ENCODE results near the gene LRRC71. TPM values are rescaled to one million over a fixed set of nuclear protein-coding genes. Genes with fewer than 3 reads are reported as not detected.

Gene LRRC71
- total and polyA plus RNA-seq, 2 of the 4 experiments (the other 2 are of a cell fraction) = 0.50 TPM; not detected in 1

DNA sequence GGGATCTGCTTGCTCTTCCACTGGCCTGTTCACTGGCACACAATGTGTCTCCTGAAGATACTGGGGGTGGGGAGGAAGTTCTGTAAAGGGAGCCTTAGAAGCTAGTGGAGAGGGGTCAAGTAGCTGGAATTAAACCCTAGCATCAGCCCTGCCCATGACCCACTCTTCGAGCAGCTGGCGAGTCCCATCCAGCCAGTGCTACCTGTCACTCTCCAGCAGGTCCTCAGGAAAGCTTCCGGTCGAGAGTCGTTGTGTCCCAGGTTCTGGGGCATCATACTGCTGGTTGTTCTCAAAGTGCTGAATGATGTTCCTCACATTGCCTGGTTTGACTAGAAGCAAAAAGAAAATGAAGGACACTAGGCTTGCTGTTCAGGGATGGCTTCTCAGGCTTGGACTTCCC, 30.9 kb downstream of the LRRC71 start:
- intact Hi-C loops (cut with micrococcal nuclease) (no loop called here), dilution Hi-C loops (cut with HindIII; ENCODE audit: low sequenced_read_pairs, unreplicated experiment) (no loop called here), in situ Hi-C loops (cut with MboI; ENCODE audit: low sequenced_read_pairs) (no loop called here)
- TF ChIP-seq CTCF (conservative IDR thresholded peaks at IDR 0.05; ENCODE audit: low read depth, low read length) (no peak), POLR2A (IDR thresholded peaks at IDR 0.05; ENCODE audit: low read depth, low read length) (no peak), MXI1 (IDR thresholded peaks at IDR 0.05; ENCODE audit: borderline replicate concordance, low read depth, low read length) (no peak), BHLHE40 (IDR thresholded peaks at IDR 0.05; ENCODE audit: low read depth, low read length) (no peak), RAD21 (IDR thresholded peaks at IDR 0.05; ENCODE audit: low read length) (no peak), USF2 (IDR thresholded peaks at IDR 0.05; ENCODE audit: low read depth, low read length) (no peak), NFE2L2 (IDR thresholded peaks at IDR 0.05; ENCODE audit: low read depth, low read length) (no peak), RFX5 (IDR thresholded peaks at IDR 0.05; ENCODE audit: low read depth, low read length) (no peak), FOS (IDR thresholded peaks at IDR 0.05; ENCODE audit: low read depth, low read length) (no peak), MAFK (IDR thresholded peaks at IDR 0.05; ENCODE audit: low read depth, low read length) (no peak)
- TF ChIP-seq, protein P1, sequence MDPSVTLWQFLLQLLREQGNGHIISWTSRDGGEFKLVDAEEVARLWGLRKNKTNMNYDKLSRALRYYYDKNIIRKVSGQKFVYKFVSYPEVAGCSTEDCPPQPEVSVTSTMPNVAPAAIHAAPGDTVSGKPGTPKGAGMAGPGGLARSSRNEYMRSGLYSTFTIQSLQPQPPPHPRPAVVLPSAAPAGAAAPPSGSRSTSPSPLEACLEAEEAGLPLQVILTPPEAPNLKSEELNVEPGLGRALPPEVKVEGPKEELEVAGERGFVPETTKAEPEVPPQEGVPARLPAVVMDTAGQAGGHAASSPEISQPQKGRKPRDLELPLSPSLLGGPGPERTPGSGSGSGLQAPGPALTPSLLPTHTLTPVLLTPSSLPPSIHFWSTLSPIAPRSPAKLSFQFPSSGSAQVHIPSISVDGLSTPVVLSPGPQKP (IDR thresholded peaks at IDR 0.05; ENCODE audit: borderline replicate concordance, low read depth, low read length) = no peak
- H3K4ac ChIP-seq (ENCODE audit: low read depth, low read length) = no peak overlapping the region
- ATAC-seq (ENCODE audit: low read depth) (no peak), DNase-seq (no peak)
- no peaks in the 10 kb centered on the region for H3K9me3 ChIP-seq (ENCODE audit: control insufficient read depth, insufficient read depth, low read length)
- no peak overlapping the region for H3K27ac ChIP-seq (ENCODE audit: insufficient read depth, low read length)
- H3K18ac ChIP-seq (ENCODE audit: low read depth, low read length) = no peak overlapping the region
- H3K27me3 ChIP-seq (ENCODE audit: control insufficient read depth, insufficient read depth, low read length) = no peaks in the 10 kb centered on the region
- H2BK20ac ChIP-seq (ENCODE audit: low read depth, low read length) = no peak overlapping the region
- H3K4me1 ChIP-seq (ENCODE audit: control insufficient read depth, insufficient read depth, low read length) = no peaks in the 10 kb centered on the region
- POLR2A ChIA-PET (ENCODE audit: unreplicated experiment) = no interaction called here
- H2BK120ac ChIP-seq (ENCODE audit: low read depth, low read length) = no peak overlapping the region
- H3K36me3 ChIP-seq (ENCODE audit: control insufficient read depth, insufficient read depth, low read length) = peaks cover 59% of the 10 kb centered on the region
- H4K5ac ChIP-seq (ENCODE audit: low read depth, low read length) = no peak overlapping the region
- no peaks in the 10 kb centered on the region for H4K20me1 ChIP-seq (ENCODE audit: insufficient read depth, low read length)
- CTCF ChIA-PET = no interaction called here
- 0 out of 2 replicates have a peak, but pooled peaks cover 9% of the 10 kb centered on the region for H3K9me1 ChIP-seq (ENCODE audit: insufficient read depth, low read length)
- H2AK9ac ChIP-seq (replicated peaks; ENCODE audit: low read depth, low read length, poor library complexity) = no peak overlapping the region
- H3K56ac ChIP-seq (ENCODE audit: extremely low read depth, insufficient read depth, low read length) = no peak overlapping the region
- no peak overlapping the region for H3K9ac ChIP-seq (ENCODE audit: low read depth, low read length)
- H3K23ac ChIP-seq (ENCODE audit: low read depth, low read length) = no peak overlapping the region
- H3K4me3 ChIP-seq (ENCODE audit: insufficient read depth, low read depth, low read length) = no peak overlapping the region
- H2BK5ac ChIP-seq (ENCODE audit: low read depth, low read length, poor library complexity, severe bottlenecking) = no peak overlapping the region
- no CpG with 5 or more reads among the region's 5 CpGs for whole genome bisulfite sequencing, 2 experiments (ENCODE audit: extremely low coverage in 2 of 2, insufficient read length in 1 of 2)
- H2AFZ ChIP-seq (replicated peaks; ENCODE audit: low read length, poor library complexity) = no peak overlapping the region
- no peak overlapping the region for H2AK5ac ChIP-seq (ENCODE audit: low read depth, low read length)
- H3K79me1 ChIP-seq (ENCODE audit: low read depth in 1 of 2, low read length in 2 of 2) = no peaks in the 10 kb centered on the region
- no peak overlapping the region for H3K14ac ChIP-seq (replicated peaks; ENCODE audit: low read depth, low read length)
- BruUV-seq (replicated peaks) = no TSS peak
- H3K4me2 ChIP-seq (ENCODE audit: low read depth, low read length) = no peak overlapping the region
- H4K8ac ChIP-seq (ENCODE audit: low read depth in 2 of 2, low read length in 2 of 2) = no peak overlapping the region
- no peak overlapping the region for H4K91ac ChIP-seq (ENCODE audit: insufficient read depth, low read depth, low read length)
- H2BK15ac ChIP-seq (ENCODE audit: low read depth, low read length) = no peak overlapping the region

All from IMR-90 (cell line).